ENCODE data around the gene RIMBP2.
"Not testable (repeated sequence)": the region's sequence is repeated elsewhere in the genome, so short reads cannot be mapped to it uniquely, and the experiment has no call there.

Gene RIMBP2

GRCh38 chr12:130706311-130706710 lies 9.8 kb downstream of the RIMBP2 start:
- no peak for DNase-seq

- no peak for DNase-seq
Measured at GRCh38 chr12:130705178-130705822, 10.8 kb downstream of the RIMBP2 start.

- no peak for DNase-seq
Measured at GRCh38 chr12:130704606-130705005, 11.5 kb downstream of the RIMBP2 start.

- no peak for DNase-seq
Measured at GRCh38 chr12:130703733-130704375, 12.2 kb downstream of the RIMBP2 start.

GRCh38 chr12:130702966-130703732 lies 12.9 kb downstream of the RIMBP2 start:
- no peak for DNase-seq

GRCh38 chr12:130701402-130701744 lies 14.7 kb downstream of the RIMBP2 start:
- no peak for DNase-seq

GRCh38 chr12:130700492-130701401 lies 15.4 kb downstream of the RIMBP2 start:
- no peak for DNase-seq

- DNase-seq: no peak
Measured at GRCh38 chr12:130698106-130698505, 18.0 kb downstream of the RIMBP2 start.

- DNase-seq: no peak
Measured at GRCh38 chr12:130696379-130697100, 19.6 kb downstream of the RIMBP2 start.

DNA sequence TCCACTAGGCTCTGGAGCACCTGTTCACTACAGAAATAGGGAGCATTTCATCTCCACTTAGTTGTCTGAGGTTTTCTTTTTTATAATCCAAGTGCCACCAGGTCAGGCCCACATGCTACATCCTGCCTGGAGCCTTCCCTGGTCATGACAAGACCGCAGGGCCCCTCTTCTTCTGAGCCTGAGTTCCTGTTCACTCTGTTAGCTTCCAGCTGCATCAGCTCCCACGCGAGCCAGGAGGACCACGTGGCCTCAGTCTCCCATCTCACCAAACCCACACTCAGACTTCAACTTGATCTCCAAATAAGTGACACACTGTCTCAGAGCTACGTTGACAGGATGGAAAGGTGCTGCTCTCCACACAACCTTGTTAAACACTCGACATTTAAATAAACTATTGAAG lies 21.0 kb downstream of the RIMBP2 start:
- no peak for DNase-seq

DNA sequence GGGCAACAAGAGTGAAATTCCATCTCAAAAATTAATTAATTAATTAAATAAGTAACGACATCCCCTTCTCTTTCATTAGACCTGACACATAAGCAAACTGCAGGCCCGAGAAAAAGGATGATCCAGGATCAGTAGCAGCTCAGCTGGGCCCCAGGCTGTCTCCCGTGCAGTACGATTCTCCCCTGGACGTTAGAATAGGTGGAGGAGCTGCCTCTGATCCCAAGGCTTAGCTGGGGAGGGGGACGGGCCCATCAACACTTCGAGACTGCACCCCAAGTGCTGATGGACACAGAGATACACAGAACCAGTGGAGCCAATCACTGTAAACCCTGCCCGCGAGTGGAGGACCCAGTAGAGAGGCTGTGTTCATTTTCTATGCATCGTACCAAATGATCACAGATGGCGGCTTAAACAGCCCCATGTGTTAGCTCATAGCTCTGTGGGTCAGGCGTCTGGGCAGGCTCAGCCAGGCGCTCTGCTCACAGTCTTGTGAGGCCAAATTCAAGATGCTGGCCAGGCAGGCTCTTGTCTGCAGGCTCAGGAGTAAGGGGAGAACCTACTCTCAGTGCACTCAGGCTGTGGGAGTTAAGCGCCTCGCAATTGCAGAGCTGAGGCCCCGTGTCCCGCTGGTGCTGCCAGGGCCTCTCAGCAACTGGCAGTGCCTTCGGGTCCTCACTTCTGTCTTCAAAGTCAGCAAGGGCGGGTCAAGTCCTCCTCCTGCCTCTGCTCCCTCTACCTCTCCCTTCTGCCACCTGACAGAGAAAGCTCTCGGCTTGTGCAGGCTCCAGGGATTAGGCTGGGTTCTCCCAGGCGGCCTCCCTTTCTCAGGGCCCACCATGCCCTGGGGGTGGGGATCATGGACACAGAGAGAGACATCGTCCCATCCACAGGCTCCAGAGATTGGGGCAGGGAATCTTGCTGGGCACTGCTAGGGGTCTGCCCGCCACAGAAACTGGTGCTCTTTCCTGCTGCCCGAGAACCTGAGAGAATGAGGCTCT lies 26.4 kb downstream of the RIMBP2 start:
- no peak for DNase-seq

GRCh38 chr12:130688999-130689398 lies 27.1 kb downstream of the RIMBP2 start:
- not testable (repeated sequence) for DNase-seq

DNA sequence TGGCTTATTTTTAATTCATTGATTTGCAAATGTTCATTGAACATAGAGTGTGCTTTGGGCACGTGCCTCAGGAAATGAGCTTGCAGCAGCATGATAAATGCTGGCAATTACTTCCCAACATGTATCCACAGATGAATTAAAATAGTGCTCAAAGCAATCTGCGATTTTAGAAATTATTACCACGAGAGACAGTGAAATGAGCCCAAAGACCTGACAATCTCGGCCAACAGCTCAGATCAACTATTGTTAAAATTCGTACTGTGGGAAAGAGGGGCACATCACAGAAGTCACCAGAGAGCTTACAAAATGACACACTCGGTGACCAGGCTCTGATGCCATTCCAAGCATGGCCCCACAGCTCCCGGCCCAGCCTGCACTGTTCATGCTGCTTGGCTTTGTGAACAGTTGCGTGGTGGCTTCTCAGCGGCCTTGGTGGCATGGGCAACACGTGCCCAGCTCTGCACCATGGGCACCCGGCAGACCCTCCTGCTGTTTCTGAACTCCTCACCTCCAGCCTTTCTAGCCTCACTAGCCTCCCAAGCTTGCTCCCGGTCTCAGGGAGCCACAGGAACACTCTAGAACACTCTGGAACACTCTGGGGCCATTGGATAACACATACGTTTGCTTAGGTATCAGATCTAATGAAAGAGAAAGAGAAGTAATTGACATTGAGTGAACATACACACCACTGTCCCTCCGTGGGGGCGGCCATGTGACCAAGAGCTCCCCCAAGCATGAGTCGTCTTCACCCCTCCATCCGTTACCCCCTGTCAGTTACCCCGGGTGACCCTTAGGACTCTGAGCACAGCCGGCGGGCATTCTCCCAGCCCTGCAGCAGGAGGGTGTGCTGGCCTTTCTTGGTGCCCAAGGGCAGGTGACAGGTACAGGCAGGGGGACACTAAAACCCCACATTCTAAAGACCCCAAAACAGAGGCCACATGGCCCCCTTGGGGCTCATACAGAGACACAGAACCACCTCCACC lies 28.0 kb downstream of the RIMBP2 start:
- no peak for DNase-seq

- DNase-seq: no peak
Measured at GRCh38 chr12:130687190-130687589, 28.9 kb downstream of the RIMBP2 start.

GRCh38 chr12:130686511-130686991 lies 29.5 kb downstream of the RIMBP2 start:
- DNase-seq: peak in 41 of 58 donors; percentile 1 to 80 (median 46)

- no peak for DNase-seq
Measured at GRCh38 chr12:130685850-130686249, 30.2 kb downstream of the RIMBP2 start.

DNA sequence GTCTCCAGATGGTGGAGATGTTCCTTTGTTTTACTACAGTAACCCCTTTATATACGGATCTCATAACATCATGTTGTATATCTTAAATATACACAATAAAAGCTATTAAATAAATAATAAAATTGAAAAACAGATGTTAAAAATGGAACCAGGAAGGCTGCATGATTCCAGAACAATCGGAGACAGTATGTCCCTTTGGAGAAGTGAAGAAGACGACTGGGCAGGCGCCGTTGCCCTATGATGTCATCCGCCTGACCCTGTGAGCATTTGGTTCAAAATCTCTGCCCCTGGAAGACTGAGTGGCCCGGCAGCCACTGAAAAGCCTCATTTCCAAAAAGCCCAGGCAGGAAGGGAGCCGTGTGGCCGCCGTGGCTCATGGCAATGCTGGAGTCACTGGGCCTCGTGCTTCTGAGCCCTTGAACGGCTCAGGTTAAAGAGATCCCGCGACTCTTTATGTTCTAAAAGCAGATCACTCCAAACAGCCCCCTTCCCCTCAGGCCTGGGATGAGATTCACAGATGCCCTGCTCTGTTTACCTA lies 30.8 kb downstream of the RIMBP2 start:
- no peak for DNase-seq

DNA sequence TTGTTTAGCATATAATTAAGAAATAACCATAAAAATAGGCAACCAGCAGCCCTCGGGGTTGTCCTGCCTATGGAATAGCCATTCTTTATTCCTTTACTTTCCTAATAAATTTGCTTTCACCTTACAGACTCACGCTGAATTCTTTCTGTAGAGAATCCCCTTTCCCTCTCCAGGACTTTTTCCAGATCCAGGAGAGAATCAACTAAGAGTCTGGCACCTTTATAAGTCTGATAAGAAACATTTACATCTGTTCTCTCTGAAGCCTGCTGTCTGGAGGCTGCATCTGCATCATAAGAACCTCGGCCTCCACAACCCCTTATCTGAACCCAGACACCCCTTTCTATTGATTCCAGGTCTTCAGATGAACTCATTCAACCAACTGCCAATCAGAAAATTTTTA lies 32.3 kb downstream of the RIMBP2 start:
- DNase-seq: no peak

Measured in anterior cingulate cortex (tissue), 58 donors.